Measurements from ENCODE around the gene EML4.

EML4 gene

DNA sequence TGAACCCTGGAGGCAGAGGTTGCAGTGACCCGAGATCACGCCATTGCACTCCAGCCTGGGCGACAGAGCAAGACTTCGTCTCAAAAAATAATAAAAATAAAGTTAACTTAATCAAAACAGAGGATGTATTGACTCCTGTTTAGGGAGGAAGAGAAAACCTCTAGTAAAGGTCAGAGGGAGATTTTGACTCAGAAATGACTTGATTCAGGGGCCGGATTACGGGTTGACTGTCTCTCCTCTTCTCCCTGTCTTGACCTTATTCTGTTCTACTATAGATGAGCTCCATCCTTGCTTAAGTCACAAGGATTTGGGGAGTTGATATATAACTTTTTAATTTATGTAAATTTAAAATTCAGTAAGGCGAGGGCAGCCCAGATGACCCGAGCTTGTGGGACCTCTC is 120.9 kb downstream of the EML4 start:
- Mint-ChIP-seq H3K36me3 (ENCODE audit: low read depth) (peaks cover 46% of the 10 kb centered on the region), H3K27me3 (ENCODE audit: low read depth, poor library complexity) (no peaks in the 10 kb centered on the region), H3K4me1 (no peaks in the 10 kb centered on the region), H3K9me3 (no peaks in the 10 kb centered on the region), H3K4me3 (no peak overlapping the region), H3K27ac (no peak overlapping the region)
- no peak for TF ChIP-seq CTCF (IDR thresholded peaks at IDR 0.05)
- no peak for DNase-seq

- Mint-ChIP-seq H3K4me1 (no peaks in the 10 kb centered on the region), H3K36me3 (ENCODE audit: low read depth) (peaks cover 56% of the 10 kb centered on the region), H3K27ac (no peak overlapping the region), H3K4me3 (no peak overlapping the region), H3K9me3 (no peaks in the 10 kb centered on the region), H3K27me3 (ENCODE audit: low read depth, poor library complexity) (no peaks in the 10 kb centered on the region)
- DNase-seq, result no peak
- no peak for TF ChIP-seq CTCF (IDR thresholded peaks at IDR 0.05)
These were observed 123.9 kb downstream of the EML4 start for GRCh38 chr2:42293019-42293418.

DNA sequence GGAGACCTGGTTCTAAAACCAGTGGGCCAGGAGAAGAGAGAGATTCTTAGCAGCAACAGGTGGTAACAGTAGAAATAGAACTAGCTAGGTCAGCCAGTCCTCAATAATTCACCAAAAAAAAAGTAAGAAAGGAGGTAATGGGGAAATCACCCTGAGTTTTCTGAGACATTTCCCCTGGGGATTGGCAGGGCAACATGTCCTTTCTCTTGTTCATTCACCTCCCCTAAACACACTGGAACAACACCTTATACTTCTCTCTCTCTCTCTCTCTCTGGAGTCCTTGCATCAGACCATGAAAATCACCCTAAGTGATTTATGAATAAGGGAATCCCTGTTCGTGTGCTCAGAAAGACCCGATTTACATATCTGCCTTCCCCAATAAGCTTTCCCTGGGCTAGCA is 127.1 kb downstream of the EML4 start:
- no peaks in the 10 kb centered on the region for H3K27me3 Mint-ChIP-seq (ENCODE audit: low read depth, poor library complexity)
- no peak for DNase-seq
- H3K9me3 Mint-ChIP-seq, result no peaks in the 10 kb centered on the region
- no peaks in the 10 kb centered on the region for H3K4me1 Mint-ChIP-seq
- no peak overlapping the region for H3K27ac Mint-ChIP-seq
- TF ChIP-seq CTCF (IDR thresholded peaks at IDR 0.05), result no peak
- H3K4me3 Mint-ChIP-seq, result no peak overlapping the region
- H3K36me3 Mint-ChIP-seq (ENCODE audit: low read depth), result peaks cover 53% of the 10 kb centered on the region

DNA sequence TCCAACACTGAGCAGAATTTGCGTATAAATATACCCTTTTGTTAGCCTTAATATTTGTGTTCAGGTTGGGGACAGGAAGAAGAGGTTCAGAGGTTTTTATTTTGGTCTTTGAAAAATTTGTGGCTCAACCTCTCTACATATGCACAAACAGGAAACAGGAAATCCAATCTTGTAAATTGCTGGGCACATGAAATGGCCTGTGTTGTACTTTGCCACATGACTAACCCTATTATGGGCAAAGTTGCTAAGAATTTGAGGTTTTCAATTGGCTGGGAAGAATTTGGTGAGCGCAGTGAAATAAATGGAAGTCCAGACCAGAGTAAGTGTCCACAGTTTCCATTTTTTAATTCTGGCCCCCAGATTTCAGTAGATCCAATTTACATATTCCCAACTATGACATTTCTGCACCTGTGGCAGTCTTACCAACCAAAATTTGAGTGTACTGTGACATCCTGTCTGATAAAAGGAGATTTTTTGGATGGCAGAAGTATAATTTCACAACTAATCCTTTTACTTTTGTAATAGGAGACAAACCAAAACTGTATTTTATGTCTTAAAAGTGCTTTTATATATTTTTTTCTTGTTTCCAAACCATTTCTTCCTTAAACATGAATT is 128.3 kb downstream of the EML4 start:
- Mint-ChIP-seq H3K36me3 (ENCODE audit: low read depth) (peaks cover 49% of the 10 kb centered on the region), H3K9me3 (no peaks in the 10 kb centered on the region), H3K4me3 (no peak overlapping the region), H3K27me3 (ENCODE audit: low read depth, poor library complexity) (no peaks in the 10 kb centered on the region), H3K27ac (peak overlapping the region; percentile 39), H3K4me1 (no peaks in the 10 kb centered on the region)
- no peak for TF ChIP-seq CTCF (IDR thresholded peaks at IDR 0.05)
- DNase-seq, result no peak

DNA sequence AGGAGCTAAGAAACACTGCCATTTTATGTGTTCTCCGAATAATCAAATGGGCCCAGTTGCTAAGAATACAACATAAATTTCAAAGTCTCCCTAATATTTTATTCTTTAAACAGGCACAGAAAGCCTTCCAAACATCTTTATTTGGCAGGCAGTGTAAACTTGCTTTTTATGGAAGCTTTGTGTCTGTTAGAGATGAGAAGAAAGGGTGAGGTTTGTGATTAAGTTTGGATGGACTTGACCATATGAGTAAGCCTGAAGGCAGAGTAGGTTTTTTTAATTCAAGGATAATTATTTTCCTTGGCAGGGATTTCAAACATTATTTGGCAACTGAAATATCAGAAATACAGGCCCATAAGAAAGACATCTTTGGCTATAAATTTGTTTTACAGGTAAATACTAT is 129.0 kb downstream of the EML4 start:
- H3K36me3 Mint-ChIP-seq (ENCODE audit: low read depth), result peaks cover 47% of the 10 kb centered on the region
- no peak for DNase-seq

More for the DNA sequence above, 129.0 kb downstream of the EML4 start:
- Mint-ChIP-seq H3K9me3 (no peaks in the 10 kb centered on the region), H3K27ac (peak overlapping the region; percentile 63), H3K4me1 (no peaks in the 10 kb centered on the region), H3K4me3 (no peak overlapping the region), H3K27me3 (ENCODE audit: low read depth, poor library complexity) (no peaks in the 10 kb centered on the region)
- TF ChIP-seq CTCF (IDR thresholded peaks at IDR 0.05), result no peak
